ENCODE results near the gene ACAP2. TPM values are rescaled to one million over a fixed set of nuclear protein-coding genes. Genes with fewer than 3 reads are reported as not detected.

The ACAP2 gene
- total and polyA plus RNA-seq, 2 experiments from 2014 or later, result 45.6 to 104 TPM

DNA sequence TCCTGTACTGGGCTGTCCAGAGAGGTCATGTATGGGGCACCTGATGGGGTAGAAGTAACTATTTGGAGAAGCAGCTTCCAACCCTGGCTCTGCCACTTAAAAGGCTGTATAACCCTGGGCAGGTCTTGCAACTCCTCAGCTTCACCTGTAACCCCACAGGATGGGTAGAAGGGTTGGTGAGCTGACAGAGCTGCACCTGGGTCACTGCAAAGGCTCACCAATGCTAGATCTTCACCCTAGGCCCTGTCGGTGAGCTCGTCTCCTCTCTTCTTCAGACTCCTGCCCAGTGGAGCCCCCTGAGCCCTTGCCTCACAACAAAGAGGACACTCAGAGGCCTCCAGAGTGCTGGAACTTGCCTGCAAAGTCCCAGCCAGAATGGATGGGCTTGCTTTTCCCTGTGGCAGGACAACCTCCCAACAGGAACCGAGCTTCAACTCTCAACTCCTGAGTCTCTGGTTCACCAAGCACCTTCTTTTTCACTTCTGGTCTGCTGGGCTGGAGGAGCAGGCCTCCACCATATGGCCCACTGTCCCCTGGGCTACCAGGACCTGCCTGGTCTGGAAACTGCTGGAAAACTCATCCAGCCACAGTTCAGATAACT is 217.7 kb downstream of the ACAP2 start:
- ATAC-seq (no peak), DNase-seq (ENCODE audit: low spot score) (no peak)
- Mint-ChIP-seq H3K36me3 (ENCODE audit: low read depth) (peaks cover 28% of the 10 kb centered on the region), H3K27ac (no peak overlapping the region), H3K4me3 (no peak overlapping the region), H3K27me3 (ENCODE audit: insufficient read depth, low read depth, poor library complexity) (peaks cover 26% of the 10 kb centered on the region), H3K4me1 (peaks cover 34% of the 10 kb centered on the region), H3K9me3 (no peaks in the 10 kb centered on the region)
- H3K79me2 ChIP-seq (replicated peaks; ENCODE audit: insufficient read depth), result peaks cover 16% of the 10 kb centered on the region
- no peak overlapping the region for H3K27ac ChIP-seq (ENCODE audit: low read depth)
- no peak for TF ChIP-seq EZH2 (IDR thresholded peaks at IDR 0.05; ENCODE audit: low read depth, unreplicated experiment)
- no peak for TF ChIP-seq NANOG (IDR thresholded peaks at IDR 0.05; ENCODE audit: borderline replicate concordance)
- no peak for TF ChIP-seq EZH2phosphoT487 (IDR thresholded peaks at IDR 0.05; ENCODE audit: unreplicated experiment)
- TF ChIP-seq POLR2AphosphoS5 (IDR thresholded peaks at IDR 0.05; ENCODE audit: low read depth), result no peak
- no peak for TF ChIP-seq CREB1 (CRISPR knock-in tag; IDR thresholded peaks at IDR 0.05; ENCODE audit: low read depth)
- no peak for TF ChIP-seq STAT1 (IDR thresholded peaks at IDR 0.05; ENCODE audit: unreplicated experiment)
- no peak for TF ChIP-seq ETS1 (IDR thresholded peaks at IDR 0.05)
- TF ChIP-seq, protein P1, sequence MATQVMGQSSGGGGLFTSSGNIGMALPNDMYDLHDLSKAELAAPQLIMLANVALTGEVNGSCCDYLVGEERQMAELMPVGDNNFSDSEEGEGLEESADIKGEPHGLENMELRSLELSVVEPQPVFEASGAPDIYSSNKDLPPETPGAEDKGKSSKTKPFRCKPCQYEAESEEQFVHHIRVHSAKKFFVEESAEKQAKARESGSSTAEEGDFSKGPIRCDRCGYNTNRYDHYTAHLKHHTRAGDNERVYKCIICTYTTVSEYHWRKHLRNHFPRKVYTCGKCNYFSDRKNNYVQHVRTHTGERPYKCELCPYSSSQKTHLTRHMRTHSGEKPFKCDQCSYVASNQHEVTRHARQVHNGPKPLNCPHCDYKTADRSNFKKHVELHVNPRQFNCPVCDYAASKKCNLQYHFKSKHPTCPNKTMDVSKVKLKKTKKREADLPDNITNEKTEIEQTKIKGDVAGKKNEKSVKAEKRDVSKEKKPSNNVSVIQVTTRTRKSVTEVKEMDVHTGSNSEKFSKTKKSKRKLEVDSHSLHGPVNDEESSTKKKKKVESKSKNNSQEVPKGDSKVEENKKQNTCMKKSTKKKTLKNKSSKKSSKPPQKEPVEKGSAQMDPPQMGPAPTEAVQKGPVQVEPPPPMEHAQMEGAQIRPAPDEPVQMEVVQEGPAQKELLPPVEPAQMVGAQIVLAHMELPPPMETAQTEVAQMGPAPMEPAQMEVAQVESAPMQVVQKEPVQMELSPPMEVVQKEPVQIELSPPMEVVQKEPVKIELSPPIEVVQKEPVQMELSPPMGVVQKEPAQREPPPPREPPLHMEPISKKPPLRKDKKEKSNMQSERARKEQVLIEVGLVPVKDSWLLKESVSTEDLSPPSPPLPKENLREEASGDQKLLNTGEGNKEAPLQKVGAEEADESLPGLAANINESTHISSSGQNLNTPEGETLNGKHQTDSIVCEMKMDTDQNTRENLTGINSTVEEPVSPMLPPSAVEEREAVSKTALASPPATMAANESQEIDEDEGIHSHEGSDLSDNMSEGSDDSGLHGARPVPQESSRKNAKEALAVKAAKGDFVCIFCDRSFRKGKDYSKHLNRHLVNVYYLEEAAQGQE (IDR thresholded peaks at IDR 0.05; ENCODE audit: unreplicated experiment), result no peak
- TF ChIP-seq ZNF114 (CRISPR knock-in tag; IDR thresholded peaks at IDR 0.05), result no peak
- TF ChIP-seq CTCF (conservative IDR thresholded peaks at IDR 0.05; ENCODE audit: low read depth in 2 of 2), result no peak
- TF ChIP-seq JUNB (IDR thresholded peaks at IDR 0.05; ENCODE audit: unreplicated experiment), result no peak
- TF ChIP-seq, protein P2, sequence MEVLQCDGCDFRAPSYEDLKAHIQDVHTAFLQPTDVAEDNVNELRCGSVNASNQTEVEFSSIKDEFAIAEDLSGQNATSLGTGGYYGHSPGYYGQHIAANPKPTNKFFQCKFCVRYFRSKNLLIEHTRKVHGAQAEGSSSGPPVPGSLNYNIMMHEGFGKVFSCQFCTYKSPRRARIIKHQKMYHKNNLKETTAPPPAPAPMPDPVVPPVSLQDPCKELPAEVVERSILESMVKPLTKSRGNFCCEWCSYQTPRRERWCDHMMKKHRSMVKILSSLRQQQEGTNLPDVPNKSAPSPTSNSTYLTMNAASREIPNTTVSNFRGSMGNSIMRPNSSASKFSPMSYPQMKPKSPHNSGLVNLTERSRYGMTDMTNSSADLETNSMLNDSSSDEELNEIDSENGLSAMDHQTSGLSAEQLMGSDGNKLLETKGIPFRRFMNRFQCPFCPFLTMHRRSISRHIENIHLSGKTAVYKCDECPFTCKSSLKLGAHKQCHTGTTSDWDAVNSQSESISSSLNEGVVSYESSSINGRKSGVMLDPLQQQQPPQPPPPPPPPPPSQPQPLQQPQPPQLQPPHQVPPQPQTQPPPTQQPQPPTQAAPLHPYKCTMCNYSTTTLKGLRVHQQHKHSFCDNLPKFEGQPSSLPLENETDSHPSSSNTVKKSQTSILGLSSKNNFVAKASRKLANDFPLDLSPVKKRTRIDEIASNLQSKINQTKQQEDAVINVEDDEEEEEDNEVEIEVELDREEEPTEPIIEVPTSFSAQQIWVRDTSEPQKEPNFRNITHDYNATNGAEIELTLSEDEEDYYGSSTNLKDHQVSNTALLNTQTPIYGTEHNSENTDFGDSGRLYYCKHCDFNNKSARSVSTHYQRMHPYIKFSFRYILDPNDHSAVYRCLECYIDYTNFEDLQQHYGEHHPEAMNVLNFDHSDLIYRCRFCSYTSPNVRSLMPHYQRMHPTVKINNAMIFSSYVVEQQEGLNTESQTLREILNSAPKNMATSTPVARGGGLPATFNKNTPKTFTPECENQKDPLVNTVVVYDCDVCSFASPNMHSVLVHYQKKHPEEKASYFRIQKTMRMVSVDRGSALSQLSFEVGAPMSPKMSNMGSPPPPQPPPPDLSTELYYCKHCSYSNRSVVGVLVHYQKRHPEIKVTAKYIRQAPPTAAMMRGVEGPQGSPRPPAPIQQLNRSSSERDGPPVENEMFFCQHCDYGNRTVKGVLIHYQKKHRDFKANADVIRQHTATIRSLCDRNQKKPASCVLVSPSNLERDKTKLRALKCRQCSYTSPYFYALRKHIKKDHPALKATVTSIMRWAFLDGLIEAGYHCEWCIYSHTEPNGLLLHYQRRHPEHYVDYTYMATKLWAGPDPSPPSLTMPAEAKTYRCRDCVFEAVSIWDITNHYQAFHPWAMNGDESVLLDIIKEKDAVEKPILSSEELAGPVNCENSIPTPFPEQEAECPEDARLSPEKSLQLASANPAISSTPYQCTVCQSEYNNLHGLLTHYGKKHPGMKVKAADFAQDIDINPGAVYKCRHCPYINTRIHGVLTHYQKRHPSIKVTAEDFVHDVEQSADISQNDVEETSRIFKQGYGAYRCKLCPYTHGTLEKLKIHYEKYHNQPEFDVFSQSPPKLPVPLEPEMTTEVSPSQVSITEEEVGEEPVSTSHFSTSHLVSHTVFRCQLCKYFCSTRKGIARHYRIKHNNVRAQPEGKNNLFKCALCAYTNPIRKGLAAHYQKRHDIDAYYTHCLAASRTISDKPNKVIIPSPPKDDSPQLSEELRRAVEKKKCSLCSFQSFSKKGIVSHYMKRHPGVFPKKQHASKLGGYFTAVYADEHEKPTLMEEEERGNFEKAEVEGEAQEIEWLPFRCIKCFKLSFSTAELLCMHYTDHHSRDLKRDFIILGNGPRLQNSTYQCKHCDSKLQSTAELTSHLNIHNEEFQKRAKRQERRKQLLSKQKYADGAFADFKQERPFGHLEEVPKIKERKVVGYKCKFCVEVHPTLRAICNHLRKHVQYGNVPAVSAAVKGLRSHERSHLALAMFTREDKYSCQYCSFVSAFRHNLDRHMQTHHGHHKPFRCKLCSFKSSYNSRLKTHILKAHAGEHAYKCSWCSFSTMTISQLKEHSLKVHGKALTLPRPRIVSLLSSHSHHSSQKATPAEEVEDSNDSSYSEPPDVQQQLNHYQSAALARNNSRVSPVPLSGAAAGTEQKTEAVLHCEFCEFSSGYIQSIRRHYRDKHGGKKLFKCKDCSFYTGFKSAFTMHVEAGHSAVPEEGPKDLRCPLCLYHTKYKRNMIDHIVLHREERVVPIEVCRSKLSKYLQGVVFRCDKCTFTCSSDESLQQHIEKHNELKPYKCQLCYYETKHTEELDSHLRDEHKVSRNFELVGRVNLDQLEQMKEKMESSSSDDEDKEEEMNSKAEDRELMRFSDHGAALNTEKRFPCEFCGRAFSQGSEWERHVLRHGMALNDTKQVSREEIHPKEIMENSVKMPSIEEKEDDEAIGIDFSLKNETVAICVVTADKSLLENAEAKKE (CRISPR knock-in tag; IDR thresholded peaks at IDR 0.05), result no peak
- TF ChIP-seq ZNF331 (CRISPR knock-in tag; IDR thresholded peaks at IDR 0.05; ENCODE audit: low read depth), result no peak
- 0 out of 2 replicates have a peak, but pooled peaks cover 2% of the 10 kb centered on the region for H3F3A ChIP-seq (replicated peaks; ENCODE audit: low read depth)
- H3K4me1 ChIP-seq (ENCODE audit: insufficient read depth), result peaks cover 27% of the 10 kb centered on the region
- no peaks in the 10 kb centered on the region for H4K20me1 ChIP-seq (replicated peaks; ENCODE audit: insufficient read depth)
- H3K4me3 ChIP-seq, result no peak overlapping the region
- no peaks in the 10 kb centered on the region for H3K9me2 ChIP-seq (ENCODE audit: insufficient read depth)
- no peak overlapping the region for H2AFZ ChIP-seq
- no peaks in the 10 kb centered on the region for H3K36me3 ChIP-seq (ENCODE audit: insufficient read depth)
- H3K27me3 ChIP-seq (ENCODE audit: insufficient read depth), result no peaks in the 10 kb centered on the region
- no peak overlapping the region for H3K4me2 ChIP-seq
